Heart right ventricle (tissue), 16 donors: ENCODE data around the gene CCN5. TPM values are rescaled to one million over a fixed set of nuclear protein-coding genes. Genes with fewer than 3 reads are reported as not detected.

Experiments
- ATAC-seq, 8 donors: fragments of 200-7000 bp; cut with Tn5 transposase; one replicate each; pipeline ENCODE4 v1.9.1; 2020; ENCODE audit warnings: mild to moderate bottlenecking in 8 of 8, moderate library complexity in 8 of 8, moderate number of reproducible peaks in 1 of 8
- DNase-seq, 2 donors: peaks; one replicate each; pipeline ENCODE4 v3.0.0-alpha.2; 2020
- H3K27ac ChIP-seq, 10 donors: fragments of 200-600 bp; sonication (generic) in 2 of 10; one replicate each; pipeline versions ENCODE4 v1.5.0 to v1.8.0; 2020 to 2022; ENCODE audit warnings: mild to moderate bottlenecking in 3 of 10
- H3K27me3 ChIP-seq, 7 donors: fragments of 200-600 bp; one replicate each; pipeline ENCODE4 v1.8.0; 2021 to 2022; ENCODE audit warnings: mild to moderate bottlenecking in 2 of 7
- H3K36me3 ChIP-seq, 9 donors: fragments of 200-600 bp; sonication (generic) in 1 of 9; one replicate each; pipeline versions ENCODE4 v1.5.0 to v1.8.0; 2020 to 2022; ENCODE audit warnings: mild to moderate bottlenecking in 2 of 9
- H3K4me1 ChIP-seq, 9 donors: fragments of 200-600 bp; sonication (generic) in 1 of 9; one replicate each; pipeline versions ENCODE4 v1.5.0 to v1.8.0; 2020 to 2022; ENCODE audit warnings: mild to moderate bottlenecking in 4 of 9
- H3K4me3 ChIP-seq, 10 donors: fragments of 200-600 bp; sonication (generic) in 2 of 10; one replicate each; pipeline versions ENCODE4 v1.5.0 to v1.8.0; 2020 to 2022; ENCODE audit warnings: mild to moderate bottlenecking in 7 of 10, moderate library complexity in 2 of 10
- H3K9me3 ChIP-seq, 11 donors: fragments of 200-600 bp in 10 of 11; sonication (generic) in 2 of 11; one replicate each; pipeline versions ENCODE4 v1.5.0 to v1.8.0; 2013 to 2022; ENCODE audit warnings: mild to moderate bottlenecking in 2 of 11, control low read depth in 1 of 11, moderate library complexity in 1 of 11
- WGBS, 2 donors: extraction: QIAGEN DNeasy Blood & Tissue Kit; methylation state at CpG; one replicate each; pipeline ENCODE4 v1.1.7; 2013; ENCODE audit warnings: inconsistent platforms in 1 of 2; 5-methylcytosine and 5-hydroxymethylcytosine counted together
- intact Hi-C, 10 donors: fragments of 100-400 bp; cut with DNase I; formaldehyde crosslinking; loops; one replicate each; pipeline versions ENCODE4 v1.11.1 to v1.14.2; 2022
- polyA plus RNA-seq, 2 donors: library from polyadenylated mRNA; stranded (reverse); fragments of 200-250 nt; gene quantifications; one replicate each; pipeline ENCODE4 v1.2.3, GENCODE V29; 2013
- total RNA-seq, 10 donors: library from RNA; stranded (reverse); fragmentation: NEBNext Ultra II Directional in 3 of 10; extraction: Animal tissue kit (Norgen Biotek cat#: 25700) in 3 of 10; gene quantifications; one replicate each; pipeline versions ENCODE4 v1.2.1 to v1.2.4, GENCODE V29; 2021 to 2023
- TF ChIP-seq, protein P1 (sequence below), 9 donors: fragments of 200-600 bp; sonication (generic) in 2 of 9; IDR thresholded peaks; one replicate each; pipeline versions ENCODE4 v1.5.0 to v1.8.0; 2021 to 2022; ENCODE audit warnings: antibody characterized with exemption in 9 of 9, mild to moderate bottlenecking in 5 of 9, moderate library complexity in 1 of 9
- donor health status: Arrhythmogenic right ventricular cardiomyopathy.
- donor health status: ischemic (EF 13 %, LVEDD 7.1; RV severe dilation, severe dysfunction).
- donor health status: healthy with polysubstance abuse.
- donor health status: DM: no; HTN: yes; CAD: no.
- donor health status: DM: no; HTN: no; CAD: no.
- donor health status: ischemic (EF 25% LVEDD 6.9; RV normal size, moderate dysfunction).
- donor health status: ischemic (EF 25% LVEDD 5.7; RV mildly dilated, moderate dysfunction).
- donor health status: healthy.
- donor health status: DM: yes; HTN: yes; CAD: no.
- donor health status: Ischemic cardiomyopathy.
- donor health status: ischemic (EF 35%, LVEDD 5.7; RV mildly dilated, moderate dysfunction).
- donor health status: nonischemic (EF 11% LVEDD 7.7; RV severe dilation, severe dysfunction).
- donor health status: DM: yes; HTN: yes; CAD: no.
- donor health status: PGD.
- donor health status: ischemic (EF 29% LVEDD 5.4; RV normal size, mild dysfunction).
- donor health status: nonischemic (EF 23%, LVEDD 6.1; RV moderate dilation, normal function).

The CCN5 gene
- total and polyA plus RNA-seq, 12 donors, result 4.3 to 87.2 (median 14.5) TPM

GRCh38 chr20:44705364-44706094 is 9.6 kb upstream of the CCN5 start:
- Histone ChIP-seq H3K4me3 (no peak overlapping the region), H3K4me1 (peaks cover 21 to 57% (median 41%) of the 10 kb centered on the region in 9 donors), H3K27me3 (no peaks in the 10 kb centered on the region), H3K9me3 (no peaks in the 10 kb centered on the region), H3K27ac (peak overlapping the region in 6 of 10 donors; percentile 65 to 82 (median 72)), H3K36me3 (no peaks in the 10 kb centered on the region)
- intact Hi-C loops, result no loop called here
- ATAC-seq (no peak), DNase-seq (no peak)
- 82 to 83% methylated on average over 4 of the region's 4 CpGs for WGBS, 2 donors
- TF ChIP-seq, protein P1, sequence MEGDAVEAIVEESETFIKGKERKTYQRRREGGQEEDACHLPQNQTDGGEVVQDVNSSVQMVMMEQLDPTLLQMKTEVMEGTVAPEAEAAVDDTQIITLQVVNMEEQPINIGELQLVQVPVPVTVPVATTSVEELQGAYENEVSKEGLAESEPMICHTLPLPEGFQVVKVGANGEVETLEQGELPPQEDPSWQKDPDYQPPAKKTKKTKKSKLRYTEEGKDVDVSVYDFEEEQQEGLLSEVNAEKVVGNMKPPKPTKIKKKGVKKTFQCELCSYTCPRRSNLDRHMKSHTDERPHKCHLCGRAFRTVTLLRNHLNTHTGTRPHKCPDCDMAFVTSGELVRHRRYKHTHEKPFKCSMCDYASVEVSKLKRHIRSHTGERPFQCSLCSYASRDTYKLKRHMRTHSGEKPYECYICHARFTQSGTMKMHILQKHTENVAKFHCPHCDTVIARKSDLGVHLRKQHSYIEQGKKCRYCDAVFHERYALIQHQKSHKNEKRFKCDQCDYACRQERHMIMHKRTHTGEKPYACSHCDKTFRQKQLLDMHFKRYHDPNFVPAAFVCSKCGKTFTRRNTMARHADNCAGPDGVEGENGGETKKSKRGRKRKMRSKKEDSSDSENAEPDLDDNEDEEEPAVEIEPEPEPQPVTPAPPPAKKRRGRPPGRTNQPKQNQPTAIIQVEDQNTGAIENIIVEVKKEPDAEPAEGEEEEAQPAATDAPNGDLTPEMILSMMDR (IDR thresholded peaks at IDR 0.05), result no peak

DNA sequence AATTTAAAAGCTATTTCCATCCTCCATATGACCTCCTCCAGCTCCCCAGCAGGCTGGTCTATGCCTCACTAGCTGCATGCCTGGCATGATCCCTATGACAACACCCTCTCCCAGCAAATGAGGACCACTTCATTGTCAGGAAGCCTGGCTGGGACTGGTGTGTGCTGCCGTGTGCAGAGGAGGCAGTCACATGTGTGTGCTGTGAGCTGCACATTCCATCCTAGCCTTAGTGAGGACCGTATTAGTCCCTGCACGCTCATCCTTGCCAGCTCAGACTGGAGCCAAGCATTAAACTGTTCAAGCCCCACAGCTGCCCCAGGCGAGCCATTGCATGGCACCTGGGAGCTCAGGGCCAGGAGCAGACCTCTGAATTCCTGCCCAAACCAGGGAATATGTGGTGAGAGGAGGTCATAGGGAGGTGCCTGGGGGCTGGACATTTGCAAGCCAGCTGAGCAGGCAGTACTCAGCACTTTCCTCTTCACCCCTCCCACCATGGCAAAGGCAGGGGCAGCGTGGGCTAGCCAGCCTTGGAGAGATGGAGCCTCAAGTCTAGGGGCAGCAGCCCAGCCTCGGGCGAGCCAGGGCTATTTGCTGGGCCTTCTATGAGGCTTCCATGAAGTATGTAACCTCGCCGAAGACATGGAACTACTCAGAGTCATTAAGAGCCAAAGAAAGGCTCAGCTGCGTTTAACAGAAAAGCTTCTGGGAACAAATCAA is 8.7 kb upstream of the CCN5 start:
- TF ChIP-seq, protein P1 (IDR thresholded peaks at IDR 0.05), result no peak
- Histone ChIP-seq H3K4me3 (no peak overlapping the region), H3K27me3 (no peaks in the 10 kb centered on the region), H3K27ac (peak overlapping the region in 9 of 10 donors; percentile 20 to 74 (median 67)), H3K9me3 (no peaks in the 10 kb centered on the region), H3K4me1 (peaks cover 21 to 57% (median 40%) of the 10 kb centered on the region in 9 donors), H3K36me3 (no peaks in the 10 kb centered on the region)
- ATAC-seq (peak; percentile 16 to 76 (median 59)), DNase-seq (no peak)
- intact Hi-C loops, result no loop called here
- WGBS, 2 donors, result 46 to 54% methylated on average over 10 of the region's 10 CpGs

DNA sequence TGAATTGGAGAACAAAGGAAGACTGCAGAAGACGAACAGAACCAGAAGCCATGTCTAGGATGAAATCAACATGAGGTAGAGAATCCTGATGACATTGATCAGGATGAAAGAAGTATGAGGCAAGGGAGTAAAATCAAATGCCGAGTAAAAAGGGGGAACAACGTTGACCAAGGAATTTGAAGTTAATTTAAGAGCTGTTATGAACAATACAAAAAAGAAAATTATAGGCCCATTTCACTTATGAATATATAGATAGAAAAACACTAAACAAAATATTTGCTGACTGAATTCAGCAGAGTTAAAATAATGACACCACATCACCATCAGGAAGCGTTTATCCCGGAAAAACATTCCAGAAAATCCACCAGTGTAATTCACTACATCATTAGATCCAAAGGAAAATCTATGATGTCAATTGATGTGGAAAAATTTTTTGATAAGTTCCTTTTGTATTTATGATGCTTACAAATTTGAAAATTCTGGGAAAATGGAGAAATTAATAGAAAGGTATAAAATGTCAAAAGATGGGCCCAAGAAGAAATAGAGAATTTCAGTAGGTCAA is 8.1 kb upstream of the CCN5 start:
- no peak for ATAC-seq
- TF ChIP-seq, protein P1 (IDR thresholded peaks at IDR 0.05), result no peak
- H3K36me3 ChIP-seq, result no peaks in the 10 kb centered on the region

DNA sequence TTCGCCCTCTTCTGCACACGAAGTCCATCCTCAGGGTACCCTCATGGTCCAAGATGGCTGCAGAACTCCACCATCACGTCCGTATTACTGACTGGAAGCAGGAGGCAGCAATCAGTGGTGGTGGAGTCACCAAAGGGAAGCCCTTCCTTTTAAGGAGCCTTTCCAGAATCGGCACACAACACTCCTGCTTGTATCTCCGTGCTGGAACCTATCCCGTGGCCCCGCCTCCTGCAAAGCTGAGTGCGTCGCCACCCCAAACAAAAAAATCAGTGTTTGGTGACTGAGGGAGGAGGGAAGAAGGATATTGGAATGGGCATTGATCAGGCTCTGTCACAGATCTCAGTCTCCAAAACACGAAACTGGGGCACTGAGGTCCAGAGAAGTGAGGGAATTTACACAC is 5.8 kb upstream of the CCN5 start:
- ATAC-seq (no peak), DNase-seq (no peak)
- Histone ChIP-seq H3K4me1 (peaks cover 5 to 42% (median 28%) of the 10 kb centered on the region in 9 donors), H3K9me3 (no peaks in the 10 kb centered on the region), H3K27ac (no peak overlapping the region), H3K4me3 (no peak overlapping the region), H3K36me3 (no peaks in the 10 kb centered on the region), H3K27me3 (no peaks in the 10 kb centered on the region)
- WGBS, 2 donors, result 78 to 79% methylated on average over 11 of the region's 11 CpGs
- TF ChIP-seq, protein P1 (IDR thresholded peaks at IDR 0.05), result no peak
- intact Hi-C loops, result no loop called here

More for the DNA sequence above, 8.1 kb upstream of the CCN5 start:
- peak overlapping the region in 9 of 10 donors; percentile 20 to 74 (median 67) for H3K27ac ChIP-seq
- no peak for DNase-seq
- no peaks in the 10 kb centered on the region for H3K27me3 ChIP-seq
- H3K4me3 ChIP-seq, result no peak overlapping the region
- no peaks in the 10 kb centered on the region for H3K9me3 ChIP-seq
- intact Hi-C loops, result no loop called here
- WGBS, 2 donors, result 87 to 89% methylated on average over 5 of the region's 5 CpGs
- peaks cover 17 to 56% (median 38%) of the 10 kb centered on the region in 9 donors for H3K4me1 ChIP-seq
